A673 (cell line): ENCODE results near the gene RAP1GAP2. TPM values are rescaled to one million over a fixed set of nuclear protein-coding genes. Genes with fewer than 3 reads are reported as not detected.

ENCODE experiments used
- BruUV-seq: library from RNA; stranded (reverse); fragments of 400-500 nt; replicated peaks from 2 replicates; lab custom pipeline; 2021; lab: Mats Ljungman, UMichigan
- CTCF ChIA-PET: fragments of 300-600 bp; sonication (Branson Sonifier 250); formaldehyde crosslinking; loops from one replicate; lab custom pipeline; 2022; ENCODE audit warnings: antibody characterized with exemption; lab: Charles Lee
- POLR2A ChIA-PET: fragments of 300-600 bp; sonication (Branson Sonifier 250); formaldehyde crosslinking; loops from one replicate; lab custom pipeline; 2022; ENCODE audit warnings: antibody characterized with exemption; ENCODE audit not compliant: low non-redundant PET; lab: Charles Lee
- DNase-seq: peaks from one replicate; pipeline ENCODE4 v3.0.0-alpha.2; 2015; ENCODE audit warnings: low spot score
- H3K27ac ChIP-seq: fragments of 200-600 bp; sonication (generic); 2 replicates; pipeline ENCODE4 v1.5.1; 2016; ENCODE audit warnings: mixed run types, low read depth, mild to moderate bottlenecking, mixed read lengths, antibody characterized with exemption, low read length; ENCODE audit not compliant: poor library complexity, severe bottlenecking
- H3K27me3 ChIP-seq: fragments of 200-600 bp; sonication (generic); replicated peaks from 2 replicates; pipeline ENCODE4 v1.6.1; 2017; ENCODE audit warnings: mixed run types, low read depth, mild to moderate bottlenecking, mixed read lengths, antibody characterized with exemption, low read length; ENCODE audit not compliant: insufficient read depth, poor library complexity
- H3K36me3 ChIP-seq: fragments of 200-600 bp; sonication (generic); 2 replicates; pipeline ENCODE4 v1.6.1; 2016; ENCODE audit warnings: mixed run types, mild to moderate bottlenecking, mixed read lengths, antibody characterized with exemption, low read length; ENCODE audit not compliant: insufficient read depth, poor library complexity, severe bottlenecking
- H3K4me1 ChIP-seq: fragments of 200-600 bp; sonication (generic); 2 replicates; pipeline ENCODE4 v1.6.1; 2017; ENCODE audit warnings: mixed run types, mild to moderate bottlenecking, mixed read lengths, antibody characterized with exemption, low read length; ENCODE audit not compliant: insufficient read depth, poor library complexity, severe bottlenecking
- H3K4me3 ChIP-seq: fragments of 200-600 bp; sonication (generic); 2 replicates; pipeline ENCODE4 v1.5.1; 2016; ENCODE audit warnings: low read depth, mixed run types, mild to moderate bottlenecking, mixed read lengths, low read length; ENCODE audit not compliant: poor library complexity, severe bottlenecking
- H3K9me3 ChIP-seq: fragments of 200-600 bp; sonication (generic); 2 replicates; pipeline ENCODE4 v1.6.1; 2016; ENCODE audit warnings: mixed run types, low read depth, mild to moderate bottlenecking, mixed read lengths, antibody characterized with exemption, low read length; ENCODE audit not compliant: poor library complexity, severe bottlenecking
- EZH2 ChIP-seq: fragments of 200-600 bp; sonication (generic); IDR thresholded peaks from 2 replicates; pipeline ENCODE4 v1.6.1; 2017; ENCODE audit warnings: borderline replicate concordance, low read depth, mild to moderate bottlenecking, mixed read lengths, antibody characterized with exemption, low read length; ENCODE audit not compliant: poor library complexity, severe bottlenecking
- intact Hi-C: fragments of 100-400 bp; cut with micrococcal nuclease; formaldehyde crosslinking; loops from one replicate; pipeline ENCODE4 v1.10.0; 2022; ENCODE audit not compliant: unreplicated experiment
- total RNA-seq: library from RNA; stranded (reverse); gene quantifications from 2 replicates; pipeline ENCODE4 v1.2.3, GENCODE V29; 2021
- TF ChIP-seq, protein P1 (sequence below): fragments of 300-800, 200-600 bp; sonication (generic); conservative IDR thresholded peaks from 2 replicates; pipeline ENCODE4 v1.5.1; 2017; ENCODE audit warnings: low read depth, mild to moderate bottlenecking, antibody characterized with exemption, low read length, moderate library complexity, mixed read lengths

Gene RAP1GAP2
- total RNA-seq, 1 experiment from 2014 or later = 0.06 TPM

DNA sequence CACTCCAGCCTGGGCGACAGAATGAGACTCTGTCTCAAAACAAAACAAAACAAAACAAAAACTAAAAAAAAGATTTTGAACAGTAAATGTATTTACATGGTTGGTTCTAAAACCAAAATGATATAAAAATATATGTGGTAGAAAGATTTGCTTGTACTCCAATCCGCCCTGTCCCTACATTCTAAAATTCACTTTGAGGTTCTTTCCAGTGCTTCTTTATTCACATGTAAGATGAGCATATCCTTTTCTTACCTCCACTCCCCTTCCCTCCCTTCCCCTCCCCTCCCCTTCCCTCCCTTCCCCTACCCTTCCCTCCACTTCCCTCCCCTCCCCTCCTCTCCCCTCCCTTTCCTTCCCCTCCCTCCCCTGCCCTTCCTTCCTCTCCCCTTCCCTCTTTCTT is 34.4 kb downstream of the RAP1GAP2 start:
- intact Hi-C loops = no loop called here
- H3K36me3 ChIP-seq = no peaks in the 10 kb centered on the region
- no peaks in the 10 kb centered on the region for H3K4me1 ChIP-seq
- no TSS peak for BruUV-seq
- no peak overlapping the region for H3K4me3 ChIP-seq
- H3K27ac ChIP-seq = no peak overlapping the region
- no peak for TF ChIP-seq EZH2
- TF ChIP-seq, protein P1, sequence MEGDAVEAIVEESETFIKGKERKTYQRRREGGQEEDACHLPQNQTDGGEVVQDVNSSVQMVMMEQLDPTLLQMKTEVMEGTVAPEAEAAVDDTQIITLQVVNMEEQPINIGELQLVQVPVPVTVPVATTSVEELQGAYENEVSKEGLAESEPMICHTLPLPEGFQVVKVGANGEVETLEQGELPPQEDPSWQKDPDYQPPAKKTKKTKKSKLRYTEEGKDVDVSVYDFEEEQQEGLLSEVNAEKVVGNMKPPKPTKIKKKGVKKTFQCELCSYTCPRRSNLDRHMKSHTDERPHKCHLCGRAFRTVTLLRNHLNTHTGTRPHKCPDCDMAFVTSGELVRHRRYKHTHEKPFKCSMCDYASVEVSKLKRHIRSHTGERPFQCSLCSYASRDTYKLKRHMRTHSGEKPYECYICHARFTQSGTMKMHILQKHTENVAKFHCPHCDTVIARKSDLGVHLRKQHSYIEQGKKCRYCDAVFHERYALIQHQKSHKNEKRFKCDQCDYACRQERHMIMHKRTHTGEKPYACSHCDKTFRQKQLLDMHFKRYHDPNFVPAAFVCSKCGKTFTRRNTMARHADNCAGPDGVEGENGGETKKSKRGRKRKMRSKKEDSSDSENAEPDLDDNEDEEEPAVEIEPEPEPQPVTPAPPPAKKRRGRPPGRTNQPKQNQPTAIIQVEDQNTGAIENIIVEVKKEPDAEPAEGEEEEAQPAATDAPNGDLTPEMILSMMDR = no peak
- no peak for DNase-seq
- ChIA-PET CTCF (no interaction called here), POLR2A (no interaction called here)
- H3K9me3 ChIP-seq = no peaks in the 10 kb centered on the region
- peaks cover 3% of the 10 kb centered on the region for H3K27me3 ChIP-seq

DNA sequence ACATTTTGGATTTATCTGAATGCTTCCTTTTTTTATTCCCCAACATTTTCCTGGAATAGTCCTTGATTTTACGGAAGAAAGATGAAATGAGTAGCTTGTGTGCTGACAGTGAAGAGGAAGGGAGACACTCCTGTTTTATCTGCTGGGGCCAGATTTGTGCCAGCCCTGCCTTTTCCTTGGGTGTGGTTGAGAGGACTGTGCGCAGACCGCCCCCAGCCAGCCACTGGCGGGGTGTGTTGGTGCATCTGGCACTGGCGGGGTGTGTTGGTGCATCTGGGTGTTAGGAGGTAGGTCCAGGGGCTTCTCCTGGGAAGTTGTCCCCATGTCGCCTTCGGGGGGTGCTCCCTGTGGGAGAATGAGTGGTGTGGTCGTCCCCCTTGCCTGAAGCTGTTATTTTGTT is 39.5 kb downstream of the RAP1GAP2 start:
- CTCF ChIA-PET = no interaction called here
- Histone ChIP-seq H3K4me1 (no peaks in the 10 kb centered on the region), H3K4me3 (no peak overlapping the region), H3K27ac (no peak overlapping the region), H3K9me3 (no peaks in the 10 kb centered on the region), H3K27me3 (peaks cover 3% of the 10 kb centered on the region), H3K36me3 (no peaks in the 10 kb centered on the region)
- intact Hi-C loops = no loop called here
- no TSS peak for BruUV-seq
- TF ChIP-seq, protein P1 = no peak
- TF ChIP-seq EZH2 = no peak
- no peak for DNase-seq
- POLR2A ChIA-PET = no interaction called here

DNA sequence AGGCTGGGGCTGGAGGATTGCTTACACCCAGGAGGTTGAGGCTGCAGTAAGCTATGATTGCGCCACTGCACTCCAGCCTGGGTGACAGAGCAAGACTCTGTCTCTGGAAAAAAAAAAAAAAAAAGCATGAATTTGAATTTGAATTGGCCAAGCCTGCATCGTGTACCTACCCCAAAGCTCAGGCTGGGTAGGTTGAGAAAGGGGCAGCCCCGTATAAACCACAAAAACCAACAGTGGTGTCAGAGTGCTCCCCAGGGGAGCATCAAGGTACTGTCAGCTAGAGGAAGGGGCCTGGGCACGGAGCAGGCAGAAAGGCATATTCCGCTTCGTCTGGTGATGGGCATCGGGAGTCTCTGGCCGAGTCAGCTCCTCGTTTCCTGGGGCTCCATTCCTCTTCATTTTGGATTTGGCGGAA is 40.9 kb downstream of the RAP1GAP2 start:
- H3K27ac ChIP-seq = no peak overlapping the region
- intact Hi-C loops = no loop called here
- no peak for DNase-seq
- no peaks in the 10 kb centered on the region for H3K36me3 ChIP-seq
- ChIA-PET POLR2A (interaction anchor here (0.6 to 0.7 kb wide), 3 partner anchors 9 to 868 kb away, joined by 3 to 10 read pairs (median 4); no protein-coding TSS in a partner anchor), CTCF (no interaction called here)
- H3K27me3 ChIP-seq = peaks cover 3% of the 10 kb centered on the region
- H3K4me3 ChIP-seq = no peak overlapping the region
- no peaks in the 10 kb centered on the region for H3K4me1 ChIP-seq
- no peaks in the 10 kb centered on the region for H3K9me3 ChIP-seq
- no peak for TF ChIP-seq EZH2
- TF ChIP-seq, protein P1 = no peak
- BruUV-seq = no TSS peak
